OCI-LY7 (cell line): Measurements from ENCODE around the gene RTBDN. TPM values are rescaled to one million over a fixed set of nuclear protein-coding genes. Genes with fewer than 3 reads are reported as not detected.

ENCODE experiments used
- BruUV-seq: library from RNA; stranded (reverse); fragments of 400-500 nt; replicated peaks from 2 replicates; lab custom pipeline; 2021; lab: Mats Ljungman, UMichigan
- CTCF ChIA-PET: fragments of 300-600 bp; sonication (Branson Sonifier 250); formaldehyde crosslinking; loops from one replicate; lab custom pipeline; 2022; ENCODE audit warnings: antibody characterized with exemption; ENCODE audit not compliant: unreplicated experiment; lab: Charles Lee
- POLR2A ChIA-PET: fragments of 300-600 bp; sonication (Branson Sonifier 250); formaldehyde crosslinking; loops from one replicate; lab custom pipeline; 2022; ENCODE audit warnings: antibody characterized with exemption; lab: Charles Lee
- DNase-seq: peaks from one replicate; pipeline ENCODE4 v3.0.0-alpha.2; 2015; ENCODE audit warnings: low spot score
- H2AFZ ChIP-seq: fragments of 200-600 bp; sonication (generic), shearing (Covaris generic); 2 replicates; pipeline ENCODE4 v1.6.1; 2014; ENCODE audit warnings: mild to moderate bottlenecking, antibody characterized with exemption, low read length, moderate library complexity
- H3K27ac ChIP-seq: fragments of 200-600 bp; sonication (generic); 2 replicates; pipeline ENCODE4 v1.5.1; 2014; ENCODE audit warnings: mixed run types, low read depth, mild to moderate bottlenecking, moderate library complexity, low read length, inconsistent platforms; ENCODE audit not compliant: poor library complexity, severe bottlenecking
- H3K36me3 ChIP-seq: fragments of 200-600 bp; sonication (generic); 2 replicates; pipeline ENCODE4 v1.6.1; 2014; ENCODE audit warnings: mild to moderate bottlenecking, antibody characterized with exemption, low read length, moderate library complexity, mixed read lengths; ENCODE audit not compliant: insufficient read depth
- H3K4me1 ChIP-seq: fragments of 200-600 bp; sonication (generic); 2 replicates; pipeline ENCODE4 v1.5.1; 2014; ENCODE audit warnings: mild to moderate bottlenecking, low read length; ENCODE audit not compliant: insufficient read depth, poor library complexity, severe bottlenecking
- H3K4me2 ChIP-seq: fragments of 200-600 bp; sonication (generic); 2 replicates; pipeline ENCODE4 v1.6.1; 2014; ENCODE audit warnings: mild to moderate bottlenecking, low read length
- H3K4me3 ChIP-seq: fragments of 200-600 bp; sonication (generic); 2 replicates; pipeline ENCODE4 v1.5.1; 2014; ENCODE audit warnings: mild to moderate bottlenecking, low read depth, low read length; ENCODE audit not compliant: poor library complexity, severe bottlenecking
- H3K79me2 ChIP-seq: fragments of 200-600 bp; sonication (generic); 2 replicates; pipeline ENCODE4 v1.6.1; 2016; ENCODE audit warnings: low read depth, mild to moderate bottlenecking, low read length, moderate library complexity, mixed read lengths; ENCODE audit not compliant: insufficient read depth
- H3K9me2 ChIP-seq: fragments of 200-600 bp; sonication (generic); 2 replicates; pipeline ENCODE4 v1.6.1; 2016; ENCODE audit warnings: mild to moderate bottlenecking, low read length, mixed read lengths; ENCODE audit not compliant: insufficient read depth
- H3K9me3 ChIP-seq: fragments of 200-600 bp; sonication (generic); 2 replicates; pipeline ENCODE4 v1.6.1; 2014; ENCODE audit warnings: mild to moderate bottlenecking, mixed run types, low read length, mixed read lengths
- H4K20me1 ChIP-seq: fragments of 200-600 bp; sonication (generic); 2 replicates; pipeline ENCODE4 v1.6.1; 2014; ENCODE audit warnings: mild to moderate bottlenecking, antibody characterized with exemption, low read length, moderate library complexity, mixed read lengths; ENCODE audit not compliant: insufficient read depth
- EZH2phosphoT487 ChIP-seq: fragments of 200-600 bp; sonication (generic); IDR thresholded peaks from 2 replicates; pipeline ENCODE4 v1.6.1; 2018; ENCODE audit warnings: low read depth, borderline replicate concordance, mild to moderate bottlenecking, mixed run types, antibody characterized with exemption, low read length, moderate library complexity, mixed read lengths
- intact Hi-C: fragments of 100-400 bp; cut with micrococcal nuclease; formaldehyde crosslinking; loops from one replicate; pipeline ENCODE4 v1.10.0; 2022; ENCODE audit not compliant: unreplicated experiment
- total RNA-seq, 2 experiments: library from RNA; depleted of rRNA in 1 of 2; stranded (reverse); fragments of >200 nt in 1 of 2; shearing (Covaris generic) in 1 of 2; gene quantifications; 2 replicates each; pipeline ENCODE4 v1.2.3, GENCODE V29; 2014 to 2022
- TF ChIP-seq, protein P1 (sequence below): fragments of 200-600 bp; sonication (generic); conservative IDR thresholded peaks from 2 replicates; pipeline ENCODE4 v1.5.1; 2014; ENCODE audit warnings: mild to moderate bottlenecking, antibody characterized with exemption, low read length, moderate library complexity, mixed read lengths

RTBDN gene
- total RNA-seq, 2 experiments from 2014 or later, result 1.2 TPM; not detected in 1

DNA sequence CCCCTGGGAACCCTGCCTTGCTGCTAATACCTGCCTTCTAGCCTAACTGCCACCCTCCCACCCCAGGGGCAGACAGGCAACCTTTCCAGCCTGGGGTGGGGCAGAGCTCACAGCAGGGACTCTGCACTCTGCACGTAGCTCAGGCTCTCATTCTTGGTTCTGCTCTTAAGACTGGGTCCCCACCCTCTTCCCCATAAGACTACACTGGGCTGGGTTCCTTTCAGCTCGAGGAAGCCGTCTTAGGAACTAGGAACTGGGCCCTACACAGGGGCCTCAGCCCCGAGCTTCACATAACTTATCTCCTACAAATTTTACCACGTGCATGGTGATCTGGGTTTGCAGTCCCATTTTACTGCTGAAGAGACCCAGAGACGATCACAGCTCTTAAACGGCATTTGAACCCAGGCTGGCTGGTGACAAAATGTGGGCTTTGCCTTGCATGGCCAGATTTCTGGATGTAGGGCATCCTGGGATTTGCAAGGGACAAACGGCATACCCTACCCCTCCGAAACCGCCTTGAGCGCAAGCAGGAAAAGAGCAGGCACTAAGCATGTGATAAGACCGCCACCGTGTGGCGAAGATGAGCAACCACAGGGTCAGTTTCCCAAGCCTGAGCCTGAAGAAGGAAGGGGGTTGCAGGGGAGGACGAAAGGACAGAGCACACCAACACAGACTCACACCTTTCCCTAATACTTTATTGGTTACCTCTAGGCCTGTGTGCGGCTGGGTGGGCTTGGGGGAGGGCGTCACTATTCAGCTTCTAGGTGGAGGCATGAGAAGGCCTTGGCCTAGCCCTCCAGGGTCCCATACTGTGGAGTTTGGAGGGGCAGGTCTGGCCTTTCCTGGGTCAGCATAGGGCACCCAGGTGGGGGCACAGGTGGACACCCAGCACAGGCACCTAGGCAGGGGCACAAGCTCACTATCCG lies 38.0 kb downstream of the RTBDN start:
- Histone ChIP-seq H3K4me1 (peaks cover 26% of the 10 kb centered on the region), H2AFZ (no peak overlapping the region), H3K9me3 (no peaks in the 10 kb centered on the region), H3K9me2 (no peaks in the 10 kb centered on the region), H3K79me2 (peaks cover 19% of the 10 kb centered on the region), H3K27ac (no peak overlapping the region), H3K4me3 (no peak overlapping the region), H4K20me1 (no peaks in the 10 kb centered on the region; the same call in 1 of the 2 replicates), H3K36me3 (peaks cover 19% of the 10 kb centered on the region; the same call in 1 of the 2 replicates), H3K4me2 (peak overlapping the region; percentile 54)
- intact Hi-C loops, result loop anchor here (1.0 to 2.0 kb wide), 3 partner anchors 19 to 120 kb away; no protein-coding TSS in a partner anchor
- no peak for TF ChIP-seq EZH2phosphoT487
- TF ChIP-seq, protein P1, sequence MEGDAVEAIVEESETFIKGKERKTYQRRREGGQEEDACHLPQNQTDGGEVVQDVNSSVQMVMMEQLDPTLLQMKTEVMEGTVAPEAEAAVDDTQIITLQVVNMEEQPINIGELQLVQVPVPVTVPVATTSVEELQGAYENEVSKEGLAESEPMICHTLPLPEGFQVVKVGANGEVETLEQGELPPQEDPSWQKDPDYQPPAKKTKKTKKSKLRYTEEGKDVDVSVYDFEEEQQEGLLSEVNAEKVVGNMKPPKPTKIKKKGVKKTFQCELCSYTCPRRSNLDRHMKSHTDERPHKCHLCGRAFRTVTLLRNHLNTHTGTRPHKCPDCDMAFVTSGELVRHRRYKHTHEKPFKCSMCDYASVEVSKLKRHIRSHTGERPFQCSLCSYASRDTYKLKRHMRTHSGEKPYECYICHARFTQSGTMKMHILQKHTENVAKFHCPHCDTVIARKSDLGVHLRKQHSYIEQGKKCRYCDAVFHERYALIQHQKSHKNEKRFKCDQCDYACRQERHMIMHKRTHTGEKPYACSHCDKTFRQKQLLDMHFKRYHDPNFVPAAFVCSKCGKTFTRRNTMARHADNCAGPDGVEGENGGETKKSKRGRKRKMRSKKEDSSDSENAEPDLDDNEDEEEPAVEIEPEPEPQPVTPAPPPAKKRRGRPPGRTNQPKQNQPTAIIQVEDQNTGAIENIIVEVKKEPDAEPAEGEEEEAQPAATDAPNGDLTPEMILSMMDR, result peak; percentile 93
- ChIA-PET POLR2A (no interaction called here), CTCF (interaction anchor here (0.9 to 1.3 kb wide), 3 partner anchors 18 to 29 kb away, joined by 3 to 5 read pairs (median 4); no protein-coding TSS in a partner anchor)
- DNase-seq, result peak; percentile 86
- TSS peak; percentile 26 for BruUV-seq

DNA sequence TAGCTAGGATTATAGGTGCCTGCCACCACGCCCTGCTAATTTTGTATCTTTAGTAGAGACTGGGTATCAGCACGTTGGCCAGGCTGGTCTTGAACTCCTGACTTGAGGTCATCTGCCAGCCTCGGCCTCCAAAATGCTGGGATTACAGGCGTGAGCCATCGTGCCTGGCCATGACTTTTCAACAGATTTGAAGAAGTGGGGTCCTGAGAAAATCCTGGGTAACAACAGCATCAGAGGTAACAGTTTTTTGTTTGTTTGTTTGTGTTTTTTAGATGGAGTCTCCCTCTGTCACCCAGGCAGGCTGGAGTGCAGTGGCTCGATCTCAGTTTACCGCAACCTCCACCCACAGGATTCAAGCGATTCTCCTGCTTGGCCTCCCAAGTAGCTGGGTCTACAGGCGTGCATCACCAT lies 39.4 kb downstream of the RTBDN start:
- Histone ChIP-seq H3K79me2 (peaks cover 8% of the 10 kb centered on the region), H3K36me3 (peaks cover 16% of the 10 kb centered on the region; the same call in 1 of the 2 replicates), H3K9me2 (no peaks in the 10 kb centered on the region), H2AFZ (no peak overlapping the region), H3K4me2 (no peak overlapping the region), H3K4me1 (peaks cover 29% of the 10 kb centered on the region), H3K4me3 (no peak overlapping the region), H4K20me1 (no peaks in the 10 kb centered on the region; the same call in 1 of the 2 replicates), H3K27ac (no peak overlapping the region), H3K9me3 (no peaks in the 10 kb centered on the region)
- no peak for DNase-seq
- BruUV-seq, result no TSS peak
- intact Hi-C loops, result loop anchor here (5.0 kb wide), 1 partner anchor 73 kb away; the partner anchor contains the start of gene TNPO2
- no peak for TF ChIP-seq EZH2phosphoT487
- TF ChIP-seq, protein P1, result no peak
- POLR2A ChIA-PET, result interaction anchor here (0.7 kb wide), 1 partner anchor 8 kb away, joined by 3 read pairs; no protein-coding TSS in a partner anchor
- CTCF ChIA-PET, result no interaction called here
